Uterus (tissue), 4 donors: ENCODE measurements around the gene JAML. TPM values are rescaled to one million over a fixed set of nuclear protein-coding genes. Genes with fewer than 3 reads are reported as not detected.

Source experiments
- DNase-seq, 2 donors: peaks; one replicate each; pipeline ENCODE4 v3.0.0-alpha.2; 2019 to 2020
- H3K27ac ChIP-seq, 2 donors: fragments of 200-600 bp; sonication (generic); 1 replicate in 1 of 2; 2 replicates in 1 of 2; pipeline ENCODE4 v1.5.1; 2016 to 2018
- H3K27me3 ChIP-seq, 2 donors: fragments of 200-600 bp; sonication (generic); one replicate each; pipeline ENCODE4 v1.5.1; 2018 to 2019; ENCODE audit warnings: control low read depth in 1 of 2
- H3K36me3 ChIP-seq, 2 donors: fragments of 200-600 bp; sonication (generic); one replicate each; pipeline ENCODE4 v1.5.1; 2019; ENCODE audit warnings: control low read depth in 1 of 2
- H3K4me1 ChIP-seq, 2 donors: fragments of 200-600 bp; sonication (generic); one replicate each; pipeline ENCODE4 v1.5.1; 2018 to 2019; ENCODE audit warnings: control low read depth in 1 of 2
- H3K4me3 ChIP-seq, 2 donors: fragments of 200-600 bp; sonication (generic); 1 replicate in 1 of 2; 2 replicates in 1 of 2; pipeline ENCODE4 v1.5.1; 2018 to 2019; ENCODE audit warnings: mild to moderate bottlenecking in 1 of 2
- H3K9me3 ChIP-seq, 2 donors: fragments of 200-600 bp; sonication (generic); one replicate each; pipeline ENCODE4 v1.5.1; 2019; ENCODE audit warnings: control low read depth in 1 of 2
- POLR2A ChIP-seq, 2 donors: fragments of 450-650 bp; IDR thresholded peaks; one replicate each; pipeline ENCODE4 v1.6.1; 2016; ENCODE audit warnings: antibody characterized with exemption in 2 of 2, mild to moderate bottlenecking in 1 of 2, moderate library complexity in 1 of 2
- intact Hi-C: fragments of 100-400 bp; cut with DNase I; formaldehyde crosslinking; loops from one replicate; pipeline ENCODE4 v1.15.1; 2023; ENCODE audit warnings: low total_unique reads
- total RNA-seq, 4 donors: library from RNA; depleted of rRNA in 3 of 4; stranded (reverse); fragments of >200 nt in 3 of 4; gene quantifications; one replicate each; pipeline versions ENCODE4 v1.1.0 to v1.2.4, GENCODE V29; 2014 to 2023
- TF ChIP-seq, protein P1 (sequence below), 4 experiments: fragments of 200-600 bp in 2 of 4; fragments of 450-650 bp in 2 of 4; sonication (generic) in 2 of 4; IDR thresholded peaks; one replicate each; pipeline ENCODE4 v1.5.1; 2016 to 2019; ENCODE audit warnings: antibody characterized with exemption in 4 of 4, mild to moderate bottlenecking in 2 of 4, moderate library complexity in 1 of 4
- donor health status: DM: yes; HTN: yes; CAD: no.

JAML gene
- total RNA-seq, 4 donors from 2014 or later: 1.2 to 9.1 (median 5.6) TPM

DNA sequence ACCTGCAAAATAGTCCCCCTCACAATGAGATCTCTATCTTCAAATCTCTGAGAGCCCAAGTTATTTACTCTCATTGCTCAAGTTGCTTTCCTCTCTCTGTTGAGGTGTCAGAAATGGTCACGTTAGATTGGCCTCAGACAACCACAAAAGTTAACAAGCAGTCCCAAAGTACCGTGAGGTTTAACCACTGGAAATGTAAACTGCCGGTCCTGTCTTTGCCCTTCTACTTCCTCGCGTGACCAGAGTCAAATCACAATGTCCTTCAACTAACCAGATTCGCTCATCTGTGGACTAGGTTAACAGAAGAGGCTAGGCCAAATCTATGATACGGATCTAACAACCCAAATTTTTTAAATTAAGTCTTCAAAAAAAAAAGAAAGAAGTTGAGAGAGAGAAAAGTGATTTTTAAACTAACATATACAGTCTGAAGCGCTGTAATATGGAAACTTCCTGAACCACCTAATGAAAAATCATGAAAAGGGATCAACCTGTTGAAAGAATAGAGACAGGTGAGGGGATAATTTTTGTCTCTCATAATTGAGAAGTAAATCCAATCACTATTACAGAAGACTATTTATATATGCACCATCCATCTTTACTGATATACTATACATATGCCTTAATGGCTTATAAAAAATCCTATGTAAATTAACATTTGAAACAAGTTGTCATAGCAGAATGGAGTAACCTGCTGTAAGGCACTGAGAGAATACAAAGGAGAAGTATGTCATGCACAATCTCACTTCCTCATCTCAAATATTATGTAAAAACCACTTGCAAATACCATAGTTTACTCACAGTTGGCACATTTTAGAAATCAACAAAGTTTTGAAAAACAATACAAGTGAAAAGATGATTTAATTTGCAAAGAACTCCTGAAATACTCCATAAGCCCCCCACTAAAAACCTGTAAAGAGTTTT, 3.3 kb upstream of the JAML start:
- no peak for DNase-seq
- H3K27ac ChIP-seq: no peak overlapping the region
- H3K27me3 ChIP-seq: no peaks in the 10 kb centered on the region
- TF ChIP-seq, protein P1, sequence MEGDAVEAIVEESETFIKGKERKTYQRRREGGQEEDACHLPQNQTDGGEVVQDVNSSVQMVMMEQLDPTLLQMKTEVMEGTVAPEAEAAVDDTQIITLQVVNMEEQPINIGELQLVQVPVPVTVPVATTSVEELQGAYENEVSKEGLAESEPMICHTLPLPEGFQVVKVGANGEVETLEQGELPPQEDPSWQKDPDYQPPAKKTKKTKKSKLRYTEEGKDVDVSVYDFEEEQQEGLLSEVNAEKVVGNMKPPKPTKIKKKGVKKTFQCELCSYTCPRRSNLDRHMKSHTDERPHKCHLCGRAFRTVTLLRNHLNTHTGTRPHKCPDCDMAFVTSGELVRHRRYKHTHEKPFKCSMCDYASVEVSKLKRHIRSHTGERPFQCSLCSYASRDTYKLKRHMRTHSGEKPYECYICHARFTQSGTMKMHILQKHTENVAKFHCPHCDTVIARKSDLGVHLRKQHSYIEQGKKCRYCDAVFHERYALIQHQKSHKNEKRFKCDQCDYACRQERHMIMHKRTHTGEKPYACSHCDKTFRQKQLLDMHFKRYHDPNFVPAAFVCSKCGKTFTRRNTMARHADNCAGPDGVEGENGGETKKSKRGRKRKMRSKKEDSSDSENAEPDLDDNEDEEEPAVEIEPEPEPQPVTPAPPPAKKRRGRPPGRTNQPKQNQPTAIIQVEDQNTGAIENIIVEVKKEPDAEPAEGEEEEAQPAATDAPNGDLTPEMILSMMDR (IDR thresholded peaks at IDR 0.05): no peak
- no peak for TF ChIP-seq POLR2A (IDR thresholded peaks at IDR 0.05)
- intact Hi-C loops: no loop called here
- H3K4me1 ChIP-seq: no peaks in the 10 kb centered on the region
- H3K36me3 ChIP-seq: no peaks in the 10 kb centered on the region
- H3K4me3 ChIP-seq: no peak overlapping the region
- H3K9me3 ChIP-seq: no peaks in the 10 kb centered on the region

DNA sequence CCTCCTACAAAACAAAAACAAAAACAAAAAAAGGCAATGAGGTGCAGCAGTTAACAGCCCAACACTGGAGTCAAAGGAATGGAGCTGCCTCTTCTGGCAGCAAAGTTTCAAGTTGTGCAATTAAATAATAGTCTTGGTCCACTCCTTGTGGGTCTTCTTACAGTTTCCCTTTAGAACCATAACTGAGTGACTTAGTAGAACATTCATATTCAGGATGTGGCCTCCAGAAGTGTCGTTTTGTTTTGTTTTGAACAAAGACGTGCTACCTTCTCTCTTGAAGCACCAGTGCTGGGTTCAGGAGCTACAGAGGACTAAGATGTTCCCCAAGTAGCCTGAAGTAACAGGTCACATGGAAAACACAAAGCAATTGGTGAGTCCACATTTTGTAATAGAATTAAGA, 2.0 kb upstream of the JAML start:
- H3K4me3 ChIP-seq: no peak overlapping the region
- DNase-seq: no peak
- TF ChIP-seq POLR2A (IDR thresholded peaks at IDR 0.05): no peak
- TF ChIP-seq, protein P1 (IDR thresholded peaks at IDR 0.05): no peak
- H3K36me3 ChIP-seq: no peaks in the 10 kb centered on the region
- H3K9me3 ChIP-seq: no peaks in the 10 kb centered on the region
- no peaks in the 10 kb centered on the region for H3K27me3 ChIP-seq
- no peaks in the 10 kb centered on the region for H3K4me1 ChIP-seq
- intact Hi-C loops: no loop called here
- H3K27ac ChIP-seq: no peak overlapping the region

DNA sequence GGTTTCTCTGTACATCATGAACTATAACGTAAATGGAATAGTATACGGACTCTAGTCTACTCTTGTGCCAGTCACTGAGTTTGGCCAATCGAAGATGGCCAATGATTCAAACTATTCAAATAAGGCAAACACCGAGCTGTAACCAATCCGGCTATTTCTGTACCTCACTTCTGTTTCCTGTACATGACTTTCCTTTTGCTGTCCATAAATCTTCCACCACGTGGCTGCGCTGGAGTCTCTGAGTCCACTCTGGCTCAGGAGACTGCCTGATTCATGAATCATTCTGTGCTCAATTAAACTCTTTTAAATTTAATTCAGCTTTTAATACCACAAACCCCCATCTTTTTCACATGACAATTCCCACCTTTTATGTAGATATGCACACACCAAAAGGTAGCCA, 1.5 kb upstream of the JAML start:
- Histone ChIP-seq H3K27me3 (no peaks in the 10 kb centered on the region), H3K4me1 (no peaks in the 10 kb centered on the region), H3K27ac (no peak overlapping the region), H3K4me3 (no peak overlapping the region), H3K9me3 (no peaks in the 10 kb centered on the region), H3K36me3 (no peaks in the 10 kb centered on the region)
- intact Hi-C loops: no loop called here
- DNase-seq: peak in 1 of 2 donors; percentile 30
- TF ChIP-seq, protein P1 (IDR thresholded peaks at IDR 0.05): no peak
- TF ChIP-seq POLR2A (IDR thresholded peaks at IDR 0.05): no peak

DNA sequence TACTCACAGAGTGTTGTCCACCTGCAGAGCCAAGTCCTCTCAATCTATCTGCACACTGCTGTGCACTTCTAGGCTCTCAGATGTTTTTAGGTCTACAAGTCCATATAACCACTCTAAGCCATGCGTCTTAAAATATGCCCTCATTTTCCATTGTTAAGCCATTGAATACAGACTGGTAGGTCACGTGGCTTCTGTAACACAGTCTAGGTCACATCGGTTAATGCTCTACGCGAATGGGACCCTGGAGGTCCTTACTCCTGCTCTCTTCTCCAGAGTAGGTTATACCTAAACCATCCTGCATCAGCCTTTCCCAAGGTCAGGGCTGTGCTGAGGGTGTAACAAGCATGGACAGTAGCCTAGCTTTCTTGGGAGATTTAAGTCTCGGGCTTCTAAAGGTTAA, 819 bp downstream of the JAML start:
- Histone ChIP-seq H3K27ac (no peak overlapping the region), H3K27me3 (no peaks in the 10 kb centered on the region), H3K4me3 (no peak overlapping the region), H3K9me3 (no peaks in the 10 kb centered on the region), H3K36me3 (no peaks in the 10 kb centered on the region), H3K4me1 (no peaks in the 10 kb centered on the region)
- no peak for DNase-seq
- TF ChIP-seq, protein P1 (IDR thresholded peaks at IDR 0.05): no peak
- TF ChIP-seq POLR2A (IDR thresholded peaks at IDR 0.05): no peak
- intact Hi-C loops: no loop called here

DNA sequence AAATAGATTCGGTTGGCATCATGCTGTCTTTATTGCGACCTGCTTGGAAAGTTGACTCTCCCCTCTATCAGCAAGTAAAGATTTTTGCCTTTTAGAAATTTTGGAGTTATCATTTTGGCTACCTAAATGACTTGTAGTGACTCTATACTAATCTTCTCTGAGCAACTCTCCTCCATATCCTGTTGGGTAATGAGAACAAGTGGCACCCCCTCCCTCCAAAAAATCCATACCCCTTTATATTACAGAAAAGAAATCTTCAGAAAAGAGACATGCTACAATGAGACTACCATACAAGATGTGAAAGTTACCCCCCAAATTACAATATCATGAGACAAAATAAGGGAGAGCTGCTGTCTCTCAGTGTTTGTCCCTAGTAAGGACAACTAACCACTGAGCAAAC, 1.2 kb downstream of the JAML start:
- no peak overlapping the region for H3K4me3 ChIP-seq
- TF ChIP-seq POLR2A (IDR thresholded peaks at IDR 0.05): no peak
- TF ChIP-seq, protein P1 (IDR thresholded peaks at IDR 0.05): no peak
- no peak for DNase-seq

More for the DNA sequence above, 1.2 kb downstream of the JAML start:
- Histone ChIP-seq H3K36me3 (no peaks in the 10 kb centered on the region), H3K9me3 (no peaks in the 10 kb centered on the region), H3K27ac (no peak overlapping the region), H3K4me1 (no peaks in the 10 kb centered on the region), H3K27me3 (no peaks in the 10 kb centered on the region)
- intact Hi-C loops: no loop called here
